NCI-H146 treated with DMSO at 0.1 percent for 48 hours (cell line): Measurements from ENCODE around the gene ROR2.
"Not testable (repeated sequence)": the region's sequence is repeated elsewhere in the genome, so short reads cannot be mapped to it uniquely, and the experiment has no call there.

Source experiments
- DNase-seq: peaks from one replicate; lab custom pipeline; 2025; ENCODE audit not compliant: unreplicated experiment; lab: John Stamatoyannopoulos, UW

Gene ROR2

DNA sequence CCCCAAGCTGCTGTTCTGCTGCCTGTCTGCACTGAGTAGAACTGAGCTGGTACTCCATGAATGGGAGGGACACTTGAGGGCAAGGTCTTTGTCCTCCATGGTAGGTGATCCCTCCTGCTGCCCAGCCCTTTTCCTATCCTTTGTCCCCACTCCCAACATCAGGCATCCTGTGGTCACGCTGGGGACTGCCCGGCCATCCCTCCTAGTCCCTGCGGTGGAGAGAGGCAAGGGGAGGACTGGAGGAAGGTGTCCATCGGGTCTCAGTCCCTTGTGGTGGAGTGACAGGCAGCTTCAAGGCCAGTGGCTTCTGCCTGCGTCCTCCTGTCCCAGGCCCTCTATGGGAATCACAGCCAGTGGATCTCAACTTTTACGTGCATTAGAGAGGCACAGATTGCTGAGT lies 25.9 kb downstream of the ROR2 start:
- DNase-seq: no peak

DNA sequence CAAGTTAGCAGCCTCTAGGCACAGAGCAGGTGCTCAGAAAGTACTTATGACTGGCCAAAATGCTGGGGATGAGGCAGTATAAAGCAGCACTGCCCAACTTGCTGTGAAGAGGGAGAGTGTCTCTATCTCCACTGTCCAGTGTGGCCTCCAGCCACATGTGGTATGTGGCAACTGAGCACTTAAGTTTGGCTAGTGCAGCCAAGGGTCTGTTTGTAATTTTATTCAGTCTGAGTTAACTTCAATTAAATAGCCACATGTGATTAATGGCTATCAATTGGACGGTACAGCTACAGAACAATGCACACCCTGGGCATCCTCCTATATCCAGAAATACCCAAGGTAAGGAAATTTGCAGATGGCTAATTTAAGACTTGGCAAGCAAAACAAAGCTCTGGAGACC lies 26.9 kb downstream of the ROR2 start:
- no peak for DNase-seq

GRCh38 chr9:91921371-91921770 lies 28.7 kb downstream of the ROR2 start:
- DNase-seq: no peak

- no peak for DNase-seq
Observed at GRCh38 chr9:91920630-91921350, 29.2 kb downstream of the ROR2 start.

GRCh38 chr9:91919621-91920020 lies 30.4 kb downstream of the ROR2 start:
- DNase-seq: no peak

- no peak for DNase-seq
Observed at GRCh38 chr9:91917436-91917835, 32.6 kb downstream of the ROR2 start.

- no peak for DNase-seq
Observed at GRCh38 chr9:91915524-91916263, 34.3 kb downstream of the ROR2 start.

DNA sequence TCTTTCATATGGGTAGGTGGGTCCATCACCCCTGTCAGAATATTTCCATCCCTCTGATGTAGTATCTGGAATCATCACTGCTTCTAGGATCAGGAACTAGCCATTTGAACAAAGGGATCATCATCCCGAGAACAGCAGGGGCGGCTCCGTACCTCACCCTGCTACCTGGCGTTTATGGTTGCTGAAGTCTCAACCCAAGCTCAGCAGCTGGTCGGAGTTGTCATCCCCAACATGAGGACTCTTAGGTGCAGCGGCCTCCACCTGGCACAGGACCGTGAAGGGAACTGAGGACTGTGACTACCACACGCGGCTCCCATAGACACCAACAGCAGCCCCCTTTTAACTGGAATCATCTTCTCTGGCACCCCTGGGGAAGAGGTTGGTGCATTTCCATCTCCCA lies 35.1 kb downstream of the ROR2 start:
- DNase-seq: no peak

DNA sequence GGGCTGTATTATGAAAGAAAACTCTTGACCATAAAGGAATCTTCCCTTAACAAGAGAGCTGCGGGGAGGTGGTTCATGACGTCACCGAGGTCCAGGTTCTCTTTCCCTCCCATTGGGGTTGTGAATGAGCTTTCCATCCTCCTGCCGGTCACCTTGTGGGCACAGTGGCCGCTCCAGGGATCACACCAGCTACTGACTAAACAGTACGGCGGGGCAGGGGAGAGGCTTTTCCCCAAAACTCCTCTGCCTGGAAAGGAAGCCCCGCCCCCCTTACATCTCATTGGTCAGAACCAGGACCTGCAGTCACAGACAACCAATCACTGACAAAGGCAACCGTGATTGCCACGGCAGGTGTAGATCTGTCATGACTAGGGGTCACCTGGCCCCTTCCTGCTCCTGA lies 35.6 kb downstream of the ROR2 start:
- DNase-seq: no peak

GRCh38 chr9:91913986-91914385 lies 36.0 kb downstream of the ROR2 start:
- no peak for DNase-seq

- no peak for DNase-seq
Observed at GRCh38 chr9:91913096-91913495, 36.9 kb downstream of the ROR2 start.

DNA sequence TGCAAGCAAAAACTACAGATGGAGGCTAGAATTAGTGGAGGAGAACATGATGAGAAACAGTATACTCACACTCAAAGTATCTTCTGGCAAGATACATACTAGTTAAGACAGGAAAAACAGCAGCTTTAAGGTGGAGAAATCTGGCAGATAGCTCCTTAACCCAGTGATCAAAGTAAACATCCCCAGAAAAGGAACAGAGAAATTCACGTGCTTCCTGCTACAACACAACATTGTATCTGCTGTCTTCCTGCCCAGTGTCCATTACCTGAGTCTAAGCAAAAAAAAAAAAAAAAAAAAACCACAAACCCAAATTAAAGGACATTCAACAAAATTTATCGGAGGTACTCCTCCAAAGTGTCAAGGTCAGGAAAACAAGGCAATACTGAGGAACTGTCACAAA lies 38.4 kb downstream of the ROR2 start:
- no peak for DNase-seq

GRCh38 chr9:91909256-91909655 lies 40.8 kb downstream of the ROR2 start:
- DNase-seq: not testable (repeated sequence)

GRCh38 chr9:91908746-91909145 lies 41.3 kb downstream of the ROR2 start:
- DNase-seq: no peak

DNA sequence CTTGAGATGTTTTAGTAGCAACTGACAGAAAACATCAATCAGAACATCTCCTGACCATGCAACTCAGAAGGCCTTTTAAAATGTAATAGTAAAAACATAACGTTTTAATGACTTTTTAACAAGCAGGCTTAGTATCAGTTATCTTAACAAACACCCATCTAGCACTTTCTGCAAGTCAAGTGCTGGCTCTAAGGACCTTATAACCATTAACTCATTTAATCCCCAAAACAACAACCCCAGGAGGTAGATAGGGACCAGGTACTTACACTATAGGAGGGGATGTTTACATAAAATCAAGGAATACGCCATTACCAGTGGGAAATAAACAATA lies 41.8 kb downstream of the ROR2 start:
- DNase-seq: no peak

- DNase-seq: no peak
Observed at GRCh38 chr9:91907484-91908292, 42.3 kb downstream of the ROR2 start.

GRCh38 chr9:91905991-91906469 lies 44.0 kb downstream of the ROR2 start:
- no peak for DNase-seq

DNA sequence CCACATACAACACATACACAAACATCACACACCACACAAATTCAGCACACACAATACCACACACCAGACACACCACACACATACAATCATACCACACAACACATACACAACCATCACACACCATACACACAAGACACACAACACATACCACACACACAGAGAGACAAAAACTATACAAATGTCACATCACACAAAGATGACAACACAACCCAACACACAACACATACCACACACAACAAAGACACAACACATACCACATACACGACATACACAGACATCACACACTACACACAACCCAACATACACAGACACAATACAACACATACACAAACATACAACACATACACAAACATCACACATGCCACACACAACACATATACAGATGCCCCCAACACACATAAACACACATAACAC lies 44.8 kb downstream of the ROR2 start:
- no peak for DNase-seq

DNA sequence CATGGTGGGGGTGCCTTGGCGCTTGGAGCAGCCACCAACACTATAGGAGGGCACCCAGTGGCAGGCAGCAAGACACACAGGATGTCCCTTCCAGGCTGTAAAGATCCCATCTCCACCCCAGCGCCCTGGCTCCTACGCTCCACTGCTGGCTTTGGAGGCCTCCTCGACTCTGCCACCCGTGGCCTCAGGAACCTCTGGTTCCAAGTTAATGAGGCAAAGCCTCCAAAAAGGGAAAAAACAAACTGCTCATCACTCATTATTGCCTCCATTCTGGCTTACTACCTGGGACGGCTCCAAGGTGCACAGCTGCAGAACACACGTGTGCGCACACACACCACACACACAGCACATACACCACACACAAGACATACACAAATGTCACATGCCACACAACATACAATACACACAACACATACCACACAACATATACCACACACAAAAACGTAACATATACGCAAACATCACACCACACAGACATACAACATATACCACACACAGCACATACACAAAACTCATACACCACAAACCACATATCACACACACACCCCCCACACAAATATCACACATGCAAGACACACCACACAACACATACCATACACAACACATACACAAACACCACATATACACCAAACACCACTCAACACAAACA lies 45.3 kb downstream of the ROR2 start:
- DNase-seq: no peak

DNA sequence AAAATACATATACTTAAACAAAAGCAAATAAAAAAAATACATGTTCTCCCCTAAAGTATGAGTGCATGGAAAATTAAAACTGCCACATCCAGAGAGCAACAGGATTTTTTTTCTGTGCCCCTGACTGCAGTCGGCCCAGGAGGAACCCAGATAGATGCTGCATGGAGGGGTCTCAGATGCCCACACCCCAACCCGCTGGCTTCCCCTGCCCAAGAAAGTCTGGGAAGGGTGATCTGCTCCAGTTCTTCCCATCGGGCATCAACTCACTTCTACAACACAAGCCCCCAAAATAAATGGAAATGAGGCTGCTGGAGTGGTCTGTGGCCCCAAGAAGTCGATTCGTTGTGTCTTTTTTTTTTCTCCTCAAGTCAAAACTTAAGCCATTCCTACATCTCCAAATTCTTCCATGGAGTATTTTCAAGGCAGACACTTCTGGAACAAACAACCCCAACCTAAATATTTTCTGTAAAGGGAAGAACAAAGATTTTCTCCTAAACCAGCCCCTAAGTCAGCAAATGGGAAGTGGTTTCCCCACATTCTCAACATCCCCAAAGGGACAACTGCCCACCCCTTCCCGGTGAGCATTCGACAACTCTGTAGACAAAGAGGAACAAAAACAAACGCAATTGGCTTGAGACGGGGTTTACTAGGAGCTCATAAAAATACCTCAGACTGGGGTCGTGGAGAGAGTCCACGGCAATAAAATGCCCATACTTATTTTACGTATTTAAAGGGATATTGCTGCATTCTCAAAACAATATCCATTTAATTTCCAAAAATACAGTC lies 46.7 kb downstream of the ROR2 start:
- no peak for DNase-seq
